GM19023 (cell line): ENCODE results near the gene NDUFB10.
"Not testable (repeated sequence)": the region's sequence is repeated elsewhere in the genome, so short reads cannot be mapped to it uniquely, and the experiment has no call there.

Source experiments
- ATAC-seq: cut with Tn5 transposase; IDR thresholded peaks from one replicate; pipeline ENCODE4 v1.9.1; 2021; ENCODE audit warnings: mild to moderate bottlenecking, moderate library complexity; ENCODE audit not compliant: unreplicated experiment

The NDUFB10 gene

GRCh38 chr16:1959269-1960039 is at the start of gene NDUFB10:
NDUFB10 (plus strand) TSS chr16:1959538; CDS start chr16:1959625, 87 bp downstream.
- ATAC-seq = peak; percentile 62

DNA sequence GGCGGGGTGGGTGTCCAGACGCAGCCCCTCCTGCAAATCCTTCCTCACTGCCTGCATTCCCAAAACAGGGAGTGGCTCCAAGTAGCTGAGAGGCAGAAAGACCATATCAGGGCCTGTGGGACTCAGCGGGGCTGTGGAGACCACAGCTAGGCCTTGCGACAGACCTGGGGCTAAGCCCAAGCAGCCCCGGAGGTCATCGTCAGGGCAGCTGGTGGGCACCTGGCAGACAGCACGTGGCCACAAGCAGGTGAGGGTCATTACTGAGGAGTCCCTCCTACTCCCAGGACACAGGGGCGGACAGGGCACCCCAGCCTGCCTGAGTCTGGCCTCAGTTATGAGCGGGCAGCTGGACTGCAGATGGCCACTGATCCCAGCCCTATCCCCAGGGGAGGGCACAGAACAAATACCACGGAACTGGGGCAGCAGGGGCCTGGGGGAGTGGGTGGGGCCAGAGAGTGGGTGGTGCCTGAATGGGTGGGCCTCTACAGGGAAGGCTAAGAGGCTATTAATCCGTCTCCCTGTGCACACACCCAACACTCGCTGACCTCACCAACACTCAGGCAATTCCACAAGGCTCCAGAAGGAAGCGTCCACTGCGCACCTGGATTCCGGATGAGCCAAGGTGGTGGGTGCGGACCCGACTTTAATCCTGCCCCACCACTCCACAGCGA is 49.6 kb upstream of the NDUFB10 start:
- no peak for ATAC-seq

DNA sequence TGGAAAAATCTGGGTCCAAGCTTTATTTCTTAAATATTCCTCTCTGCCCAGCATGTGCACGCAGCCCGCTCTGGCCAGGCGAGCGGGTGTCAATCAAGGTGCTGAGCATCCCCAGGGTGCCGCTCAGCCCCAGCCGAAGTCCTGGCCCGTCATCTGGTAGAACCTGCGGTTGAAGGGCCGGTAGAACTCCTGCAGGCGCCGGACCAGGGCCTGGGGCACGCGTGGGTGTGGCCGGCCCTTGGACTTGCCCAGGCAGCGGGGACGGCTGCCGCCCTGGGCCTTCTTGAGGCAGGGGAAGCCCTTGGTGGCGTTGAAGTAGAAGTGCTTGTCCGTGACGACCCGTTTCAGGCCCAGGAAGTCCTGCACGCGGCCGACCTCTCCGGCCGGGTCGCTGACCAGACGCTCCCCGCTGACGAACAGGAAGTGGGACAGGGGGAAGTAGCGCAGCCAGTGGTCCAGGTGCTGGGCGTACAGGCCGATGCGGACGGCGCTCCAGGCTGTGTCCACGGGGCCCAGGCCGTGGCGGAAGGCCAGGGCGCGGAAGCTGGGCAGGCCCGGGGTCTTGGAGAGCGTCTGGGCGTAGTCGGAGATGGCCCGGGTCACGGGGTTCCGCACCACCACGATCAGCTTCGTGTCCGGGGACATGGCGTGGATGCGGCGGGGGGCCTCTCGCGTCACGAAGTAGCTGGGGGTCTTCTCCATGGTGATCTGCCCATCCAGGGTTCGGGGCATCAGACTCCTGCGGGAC is 47.7 kb upstream of the NDUFB10 start:
- ATAC-seq = no peak

DNA sequence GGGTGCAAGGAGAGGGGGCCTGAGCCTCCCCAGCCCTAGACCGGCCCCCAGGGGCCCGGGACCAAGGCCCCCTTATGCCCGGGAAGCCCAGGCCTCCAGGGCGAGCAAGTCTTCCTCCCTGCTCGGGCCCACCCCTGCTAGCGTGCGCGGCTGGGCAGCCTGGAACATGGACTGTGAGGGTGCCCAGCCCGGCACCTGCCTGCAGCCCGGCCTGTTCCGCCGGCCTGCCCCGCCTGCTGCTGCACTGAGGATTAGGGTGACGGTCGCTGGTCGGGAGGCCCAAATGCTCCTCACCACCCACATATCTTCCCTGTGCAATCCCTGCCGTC is 47.2 kb upstream of the NDUFB10 start:
- ATAC-seq = no peak

DNA sequence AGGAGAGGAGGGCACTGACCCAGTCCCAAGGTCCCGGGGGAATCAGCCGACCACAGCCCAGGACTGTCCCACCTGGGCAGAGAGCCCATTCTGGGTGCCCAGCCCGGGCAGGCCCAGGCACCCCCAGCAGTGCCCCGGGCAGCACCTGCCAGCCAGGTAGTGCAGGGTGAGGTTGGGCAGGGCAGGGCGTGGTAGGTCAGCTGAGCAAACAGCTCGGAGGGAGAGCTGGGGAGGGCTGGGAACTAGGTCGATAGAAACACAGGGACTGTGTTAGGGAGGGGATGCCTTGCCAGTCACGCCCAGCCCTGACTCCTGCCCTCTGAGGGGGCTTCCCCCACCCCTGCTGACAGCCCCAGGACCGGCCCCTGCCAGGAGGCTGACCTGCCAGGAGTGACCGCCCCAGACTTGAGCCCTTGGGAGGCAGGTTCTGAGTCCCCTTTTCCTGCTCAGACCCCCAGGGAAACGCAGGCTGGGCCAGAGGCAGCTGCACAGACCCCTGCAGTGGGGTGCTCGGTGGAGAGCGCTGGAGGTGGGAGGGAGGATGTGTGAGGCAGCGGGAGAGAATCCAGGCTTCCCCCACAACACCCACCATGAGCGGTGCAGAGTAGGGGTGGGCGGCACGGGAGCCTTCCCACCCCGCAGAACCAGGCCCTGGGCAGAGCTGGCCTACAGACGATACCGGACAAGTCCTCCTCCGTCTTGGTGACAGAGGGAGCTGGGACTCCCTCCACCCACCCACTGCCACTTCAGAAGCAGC is 45.8 kb upstream of the NDUFB10 start:
- ATAC-seq = no peak

GRCh38 chr16:1914084-1914608 is 45.2 kb upstream of the NDUFB10 start:
- no peak for ATAC-seq

DNA sequence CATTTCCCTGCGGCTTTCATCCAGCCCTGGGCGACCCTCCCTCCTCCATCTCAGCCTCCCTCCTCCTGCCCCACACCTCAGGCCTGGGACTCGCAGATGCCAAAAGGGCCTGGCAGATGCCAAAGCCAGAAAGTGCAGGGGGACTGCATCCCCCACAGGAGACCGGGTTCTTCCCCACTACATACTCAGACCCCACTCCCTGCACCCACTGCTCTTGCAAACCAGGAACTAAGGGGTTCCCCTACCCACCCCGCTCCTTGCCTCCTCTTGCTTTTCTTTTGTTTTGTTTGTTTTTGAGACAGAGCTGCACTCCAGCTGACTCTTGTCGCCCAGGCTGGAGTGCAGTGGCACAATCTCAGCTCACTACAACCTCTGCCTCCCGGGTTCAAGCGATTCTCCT is 44.4 kb upstream of the NDUFB10 start:
- ATAC-seq = no peak

- ATAC-seq = no peak
Observed at GRCh38 chr16:1915732-1916639, 43.4 kb upstream of the NDUFB10 start.

DNA sequence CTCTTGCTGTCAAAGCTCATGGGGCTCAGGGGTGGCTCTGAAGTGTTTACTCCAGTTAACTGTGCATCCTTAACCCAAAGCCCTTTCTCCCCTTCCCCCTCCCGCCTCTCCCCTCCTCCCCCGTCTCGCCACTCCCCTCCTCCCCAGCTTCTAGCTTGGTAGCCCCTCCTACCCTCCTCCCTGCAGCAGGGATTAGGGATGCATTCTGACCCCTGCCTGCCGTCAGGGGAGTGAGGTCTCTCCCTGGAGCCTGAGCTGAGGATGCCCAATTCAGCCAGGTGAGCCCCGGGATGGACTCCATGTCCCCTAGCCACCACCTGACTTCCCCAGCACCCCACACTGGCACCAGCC is 42.7 kb upstream of the NDUFB10 start:
- no peak for ATAC-seq

- ATAC-seq = no peak
Observed at GRCh38 chr16:1917056-1917664, 42.2 kb upstream of the NDUFB10 start.

- no peak for ATAC-seq
Observed at GRCh38 chr16:1917665-1918350, 41.5 kb upstream of the NDUFB10 start.

- ATAC-seq = no peak
Observed at GRCh38 chr16:1918351-1919326, 40.7 kb upstream of the NDUFB10 start, which contains the start of gene HS3ST6. HS3ST6 (minus strand) TSS chr16:1918415; CDS start chr16:1918323, 92 bp downstream.

- no peak for ATAC-seq
Observed at GRCh38 chr16:1919327-1919998, 39.9 kb upstream of the NDUFB10 start.

DNA sequence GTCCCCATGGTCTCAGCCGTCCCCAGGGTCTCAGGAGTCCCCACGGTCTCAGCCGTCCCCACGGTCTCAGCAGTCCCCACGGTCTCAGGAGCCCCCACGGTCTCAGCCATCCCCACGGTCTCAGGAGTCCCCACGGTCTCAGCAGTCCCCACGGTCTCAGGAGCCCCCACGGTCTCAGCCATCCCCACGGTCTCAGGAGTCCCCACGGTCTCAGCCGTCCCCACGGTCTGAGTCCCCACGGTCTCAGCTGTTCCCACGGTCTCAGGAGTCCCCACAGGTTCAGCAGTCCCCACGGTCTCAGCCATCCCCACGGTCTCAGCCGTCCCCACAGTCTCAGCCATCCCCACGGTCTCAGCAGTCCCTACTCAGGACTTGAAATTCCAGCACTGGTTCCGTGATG is 39.2 kb upstream of the NDUFB10 start:
- not testable (repeated sequence) for ATAC-seq

DNA sequence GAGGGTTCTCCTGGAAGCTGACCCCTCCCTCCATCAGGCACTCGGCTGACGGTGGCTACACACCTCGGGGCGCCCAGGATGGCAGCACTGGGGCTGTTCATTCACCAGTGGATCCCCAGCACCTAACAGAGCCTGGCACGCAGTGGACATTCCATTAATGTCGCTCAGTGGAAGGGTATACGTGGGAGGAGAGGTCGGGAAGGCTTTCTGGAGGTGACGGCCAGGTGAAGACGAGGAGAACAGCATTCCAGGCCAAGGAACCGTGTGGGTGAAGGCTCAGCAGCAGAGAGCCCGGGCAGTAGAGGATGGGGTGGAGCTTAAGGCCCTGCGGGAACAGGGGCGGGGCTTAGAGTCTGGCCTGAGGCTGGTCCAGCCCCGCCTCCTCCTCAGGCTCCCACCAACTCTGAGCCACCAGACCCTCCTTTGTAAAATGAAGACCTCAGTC is 38.6 kb upstream of the NDUFB10 start:
- ATAC-seq = no peak

DNA sequence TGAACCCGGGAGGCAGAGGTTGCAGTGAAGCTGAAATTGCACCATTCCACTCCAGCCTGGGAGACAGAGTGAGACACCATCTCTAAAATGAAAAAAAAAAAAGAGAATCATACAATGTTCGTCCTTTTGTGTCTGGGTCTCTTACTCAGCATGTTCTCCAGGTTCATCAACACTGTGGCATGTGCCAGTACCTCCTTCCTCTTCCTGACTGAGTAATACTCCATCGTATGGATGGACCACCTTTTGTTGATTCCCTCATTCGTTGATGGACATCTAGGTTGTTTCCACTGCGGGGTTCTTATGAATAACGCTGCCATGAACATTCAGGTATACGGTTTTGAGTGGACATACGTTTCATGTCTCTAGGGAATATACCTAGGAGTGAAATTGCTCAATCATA is 37.0 kb upstream of the NDUFB10 start:
- no peak for ATAC-seq
